Mammary epithelial cell (primary cell): Measurements from ENCODE around the gene FLT4.

ENCODE experiments used
- EZH2 ChIP-seq: IDR thresholded peaks from 2 replicates; pipeline ENCODE4 v1.6.1; 2012; ENCODE audit warnings: low read length, inconsistent platforms, borderline replicate concordance
- TF ChIP-seq, protein P1 (sequence below), 2 donors: IDR thresholded peaks in 1 of 2; conservative IDR thresholded peaks in 1 of 2; 2 replicates each; pipeline ENCODE4 v1.5.1; 2011 to 2012; ENCODE audit warnings: inconsistent platforms in 2 of 2, low read length in 2 of 2, mild to moderate bottlenecking in 2 of 2, control low read depth in 1 of 2, low read depth in 1 of 2; ENCODE audit not compliant: insufficient read depth in 1 of 2; ENCODE audit errors: extremely low read depth in 1 of 2

DNA sequence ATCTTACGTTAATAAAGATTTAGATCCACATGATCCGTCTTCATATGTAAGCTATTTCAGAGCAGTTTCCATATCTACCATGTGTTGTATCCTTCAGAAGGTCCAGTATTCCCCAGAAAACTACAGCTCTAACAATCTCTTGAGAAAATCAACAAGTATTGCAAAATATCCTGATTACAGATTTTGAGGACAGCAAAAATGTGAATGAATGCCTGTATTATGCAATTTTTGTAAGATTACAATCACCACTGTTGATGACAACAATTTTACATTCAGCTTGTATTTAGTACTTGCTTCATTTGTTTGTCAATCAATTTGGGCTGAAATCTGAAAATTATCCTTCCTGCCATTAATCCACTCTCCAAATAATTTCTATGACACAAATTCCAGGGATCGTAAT is 43.0 kb upstream of the FLT4 start:
- TF ChIP-seq, protein P1, sequence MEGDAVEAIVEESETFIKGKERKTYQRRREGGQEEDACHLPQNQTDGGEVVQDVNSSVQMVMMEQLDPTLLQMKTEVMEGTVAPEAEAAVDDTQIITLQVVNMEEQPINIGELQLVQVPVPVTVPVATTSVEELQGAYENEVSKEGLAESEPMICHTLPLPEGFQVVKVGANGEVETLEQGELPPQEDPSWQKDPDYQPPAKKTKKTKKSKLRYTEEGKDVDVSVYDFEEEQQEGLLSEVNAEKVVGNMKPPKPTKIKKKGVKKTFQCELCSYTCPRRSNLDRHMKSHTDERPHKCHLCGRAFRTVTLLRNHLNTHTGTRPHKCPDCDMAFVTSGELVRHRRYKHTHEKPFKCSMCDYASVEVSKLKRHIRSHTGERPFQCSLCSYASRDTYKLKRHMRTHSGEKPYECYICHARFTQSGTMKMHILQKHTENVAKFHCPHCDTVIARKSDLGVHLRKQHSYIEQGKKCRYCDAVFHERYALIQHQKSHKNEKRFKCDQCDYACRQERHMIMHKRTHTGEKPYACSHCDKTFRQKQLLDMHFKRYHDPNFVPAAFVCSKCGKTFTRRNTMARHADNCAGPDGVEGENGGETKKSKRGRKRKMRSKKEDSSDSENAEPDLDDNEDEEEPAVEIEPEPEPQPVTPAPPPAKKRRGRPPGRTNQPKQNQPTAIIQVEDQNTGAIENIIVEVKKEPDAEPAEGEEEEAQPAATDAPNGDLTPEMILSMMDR (conservative IDR thresholded peaks at IDR 0.05 in 1 of 2, IDR thresholded peaks at IDR 0.05 in 1 of 2; ENCODE audit: extremely low read depth in 1 of 2, insufficient read depth in 1 of 2, low read depth in 1 of 2, low read length in 2 of 2): no peak
- no peak for TF ChIP-seq EZH2
